H1 (cell line): ENCODE data around the gene SLC12A2. TPM values are rescaled to one million over a fixed set of nuclear protein-coding genes. Genes with fewer than 3 reads are reported as not detected.

Experiments
- CTCF ChIA-PET: fragments of 300-600 bp; sonication (Branson Sonifier 250); formaldehyde crosslinking; loops from one replicate; lab custom pipeline; 2021; ENCODE audit not compliant: partially characterized antibody; lab: Charles Lee
- POLR2A ChIA-PET: fragments of 300-600 bp; sonication (Branson Sonifier 250); formaldehyde crosslinking; loops from one replicate; lab custom pipeline; 2021; ENCODE audit warnings: inconsistent platforms; ENCODE audit not compliant: partially characterized antibody; lab: Charles Lee
- DNase-seq, 2 experiments: peaks; one replicate each; pipeline versions ENCODE4 v3.0.0 to v3.0.0-alpha.2; 2010 to 2022; ENCODE audit warnings: low spot score in 2 of 2, low read depth in 1 of 2, mixed read lengths in 1 of 2
- FAIRE-seq: peaks from 2 replicates; lab custom pipeline; 2011; peaks lifted over from hg19 to GRCh38; lab: Jason Lieb, UNC
- H2AFZ ChIP-seq: 2 replicates; pipeline ENCODE4 v1.8.1; 2012; ENCODE audit warnings: low read length, inconsistent platforms
- H2AK5ac ChIP-seq: 2 replicates; pipeline ENCODE4 v1.6.1; 2013; ENCODE audit warnings: low read depth, low read length
- H2BK120ac ChIP-seq: replicated peaks from 2 replicates; pipeline ENCODE3; 2013; ENCODE audit warnings: low read depth, low read length, inconsistent platforms
- H2BK12ac ChIP-seq: 2 replicates; pipeline ENCODE4 v1.6.1; 2013; ENCODE audit warnings: low read depth, low read length
- H2BK15ac ChIP-seq: 2 replicates; pipeline ENCODE4 v1.6.1; 2013; ENCODE audit warnings: low read length
- H2BK20ac ChIP-seq: 2 replicates; pipeline ENCODE4 v1.6.1; 2013; ENCODE audit warnings: low read length
- H2BK5ac ChIP-seq: 2 replicates; pipeline ENCODE4 v1.6.1; 2013; ENCODE audit warnings: low read depth, low read length
- H3K14ac ChIP-seq: 2 replicates; pipeline ENCODE4 v1.6.1; 2013; ENCODE audit warnings: inconsistent platforms; ENCODE audit not compliant: insufficient read length
- H3K18ac ChIP-seq: 2 replicates; pipeline ENCODE4 v1.6.1; 2013; ENCODE audit warnings: low read length; ENCODE audit errors: extremely low read depth
- H3K23ac ChIP-seq: 2 replicates; pipeline ENCODE4 v1.6.1; 2013; ENCODE audit warnings: inconsistent platforms; ENCODE audit not compliant: insufficient read length
- H3K23me2 ChIP-seq: 2 replicates; pipeline ENCODE4 v1.6.1; 2013; ENCODE audit warnings: low read depth, low read length
- H3K27ac ChIP-seq: 2 replicates; pipeline ENCODE4 v1.6.1; 2011; ENCODE audit warnings: low read depth, low read length, inconsistent platforms
- H3K27me3 ChIP-seq, 4 experiments: replicated peaks in 1 of 4; 1 replicate in 1 of 4; 2 replicates in 3 of 4; pipeline versions ENCODE4 v1.6.1 to v1.8.1; 2011 to 2013; ENCODE audit warnings: low read length in 3 of 4, mild to moderate bottlenecking in 3 of 4, inconsistent platforms in 2 of 4, mixed read lengths in 2 of 4, moderate library complexity in 1 of 4; ENCODE audit not compliant: control insufficient read depth in 3 of 4, insufficient read depth in 3 of 4; ENCODE audit errors: extremely low read depth in 1 of 4
- H3K36me3 ChIP-seq, 4 experiments: 2 replicates each; pipeline versions ENCODE4 v1.6.1 to v1.8.1; 2011 to 2013; ENCODE audit warnings: mild to moderate bottlenecking in 4 of 4, low read length in 3 of 4, moderate library complexity in 2 of 4, control low read depth in 1 of 4, inconsistent platforms in 1 of 4; ENCODE audit not compliant: insufficient read depth in 4 of 4, control insufficient read depth in 2 of 4
- H3K4ac ChIP-seq: replicated peaks from 2 replicates; pipeline ENCODE3; 2013; ENCODE audit warnings: low read length, low read depth, mixed read lengths, inconsistent platforms; ENCODE audit not compliant: insufficient read length
- H3K4me1 ChIP-seq, 4 experiments: replicated peaks in 1 of 4; 1 replicate in 1 of 4; 2 replicates in 3 of 4; pipeline versions ENCODE4 v1.6.1 to v1.8.1; 2011 to 2013; ENCODE audit warnings: low read length in 3 of 4, inconsistent platforms in 2 of 4, mixed read lengths in 1 of 4; ENCODE audit not compliant: insufficient read depth in 4 of 4, control insufficient read depth in 3 of 4
- H3K4me2 ChIP-seq, 2 experiments: 2 replicates each; pipeline versions ENCODE4 v1.6.1 to v1.8.1; 2011 to 2013; ENCODE audit warnings: low read depth in 2 of 2, low read length in 2 of 2, control low read depth in 1 of 2, inconsistent platforms in 1 of 2, mild to moderate bottlenecking in 1 of 2; ENCODE audit not compliant: insufficient read depth in 1 of 2
- H3K4me3 ChIP-seq, 4 experiments: fragments of 200-600, 300-600 bp in 1 of 4; sonication (generic), shearing (Covaris generic), sonication (Bioruptor Twin) in 1 of 4; 2 replicates each; pipeline versions ENCODE4 v1.5.1 to v1.8.1; 2011 to 2016; ENCODE audit warnings: low read length in 4 of 4, low read depth in 3 of 4, control low read depth in 2 of 4, inconsistent platforms in 2 of 4, mild to moderate bottlenecking in 2 of 4, mixed read lengths in 1 of 4, moderate library complexity in 1 of 4; ENCODE audit not compliant: insufficient read depth in 2 of 4; ENCODE audit errors: extremely low read depth in 1 of 4
- H3K56ac ChIP-seq: replicated peaks from 2 replicates; pipeline ENCODE3; 2013; ENCODE audit warnings: low read depth, mild to moderate bottlenecking, mixed read lengths, low read length, inconsistent platforms; ENCODE audit not compliant: insufficient read length
- H3K79me1 ChIP-seq: 2 replicates; pipeline ENCODE4 v1.6.1; 2013; ENCODE audit warnings: low read depth, low read length, control low read depth
- H3K79me2 ChIP-seq, 2 experiments: 2 replicates each; pipeline versions ENCODE4 v1.6.1 to v1.8.1; 2012 to 2013; ENCODE audit warnings: low read length in 2 of 2, mild to moderate bottlenecking in 2 of 2, inconsistent platforms in 1 of 2; ENCODE audit not compliant: insufficient read depth in 2 of 2, control insufficient read depth in 1 of 2
- H3K9ac ChIP-seq, 4 experiments: replicated peaks in 1 of 4; 1 replicate in 1 of 4; 2 replicates in 3 of 4; pipeline versions ENCODE4 v1.6.1 to v1.8.1; 2011 to 2013; ENCODE audit warnings: low read depth in 3 of 4, low read length in 3 of 4, control low read depth in 2 of 4, mild to moderate bottlenecking in 2 of 4, moderate library complexity in 2 of 4, inconsistent platforms in 1 of 4; ENCODE audit errors: extremely low read depth in 1 of 4
- H3K9me3 ChIP-seq, 2 experiments: 2 replicates each; pipeline versions ENCODE4 v1.6.1 to v1.8.1; 2012 to 2013; ENCODE audit warnings: mild to moderate bottlenecking in 2 of 2, moderate library complexity in 2 of 2, control low read depth in 1 of 2, inconsistent platforms in 1 of 2, low read depth in 1 of 2, low read length in 1 of 2, mixed read lengths in 1 of 2; ENCODE audit not compliant: insufficient read depth in 2 of 2
- H4K20me1 ChIP-seq, 2 experiments: replicated peaks in 1 of 2; 2 replicates each; pipeline versions ENCODE3 to v1.8.1; 2011 to 2013; ENCODE audit warnings: inconsistent platforms in 2 of 2, low read length in 2 of 2, mild to moderate bottlenecking in 1 of 2; ENCODE audit not compliant: insufficient read depth in 2 of 2, control insufficient read depth in 1 of 2
- H4K5ac ChIP-seq: 2 replicates; pipeline ENCODE4 v1.6.1; 2013; ENCODE audit warnings: low read length, low read depth, mixed read lengths, inconsistent platforms; ENCODE audit not compliant: insufficient read length
- H4K8ac ChIP-seq: 2 replicates; pipeline ENCODE4 v1.8.0; 2013; ENCODE audit warnings: mild to moderate bottlenecking, moderate library complexity, low read length, inconsistent platforms; ENCODE audit not compliant: insufficient read depth; ENCODE audit errors: extremely low read depth
- H4K91ac ChIP-seq: replicated peaks from 2 replicates; pipeline ENCODE3; 2013; ENCODE audit warnings: low read length, mixed read lengths, inconsistent platforms; ENCODE audit not compliant: insufficient read length
- CEBPB ChIP-seq: IDR thresholded peaks from 2 replicates; pipeline ENCODE4 v1.6.1; 2012; ENCODE audit warnings: low read depth, low read length
- YY1 ChIP-seq: IDR thresholded peaks from 2 replicates; pipeline ENCODE4 v1.6.1; 2011; ENCODE audit warnings: low read depth, mild to moderate bottlenecking, low read length
- WGBS, 2 experiments: shearing (Covaris generic) in 1 of 2; methylation state at CpG; one replicate each; pipeline versions ENCODE4 v1.1.6 to v1.1.7; 2013 to 2015; ENCODE audit warnings: low lambda C conversion rate in 2 of 2, mixed read lengths in 2 of 2, inconsistent platforms in 1 of 2, low coverage in 1 of 2, missing lambda C conversion rate in 1 of 2; ENCODE audit not compliant: insufficient replicate concordance in 2 of 2, insufficient coverage in 1 of 2, insufficient read length in 1 of 2; ENCODE audit errors: extremely low coverage in 1 of 2, missing lambda C conversion rate in 1 of 2; 5-methylcytosine and 5-hydroxymethylcytosine counted together
- polyA plus RNA-seq, 7 experiments: library from polyadenylated mRNA; depleted of rRNA in 3 of 7; stranded (reverse) in 5 of 7; unstranded in 2 of 7; fragments of >200 nt in 5 of 7; fragments of 200-250 nt in 2 of 7; gene quantifications; 1 replicate in 5 of 7; 2 replicates in 1 of 7; 4 replicates in 1 of 7; pipeline versions ENCODE4 v1.2.1 to v1.2.3, GENCODE V29; 2011 to 2013; ENCODE audit warnings: missing spikeins in 2 of 7, mixed read lengths in 2 of 7
- total RNA-seq: library from RNA; stranded (reverse); fragmentation: NEBNext Ultra II Directional; extraction: Animal tissue kit (Norgen Biotek cat#: 25700); gene quantifications from 2 replicates; pipeline ENCODE4 v1.2.1, GENCODE V29; 2021

SLC12A2 gene
- total and polyA plus RNA-seq, 2 of the 8 experiments (the other 6 are each of a cell fraction or from before 2014, with no cell fraction given) = 2.6 to 16.2 TPM

DNA sequence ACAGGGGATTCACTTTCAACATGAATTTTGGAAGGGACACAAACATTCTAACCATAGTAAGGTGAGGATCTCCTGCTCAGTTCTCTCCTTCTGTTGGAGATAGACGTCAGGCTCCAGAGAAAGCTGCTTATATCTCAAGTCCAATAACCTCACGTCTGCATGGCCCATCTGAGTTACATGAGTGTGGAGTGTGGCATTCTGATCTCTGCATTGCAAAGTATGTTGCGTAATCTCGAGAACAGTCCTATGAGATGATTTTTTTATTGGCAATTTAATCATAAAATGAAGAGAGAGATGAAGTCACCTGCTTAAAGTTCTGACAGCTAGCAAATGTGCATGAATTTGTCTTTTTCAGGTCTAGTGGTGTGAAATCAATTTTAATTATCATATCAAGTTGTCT, 118.8 kb downstream of the SLC12A2 start:
- H2BK5ac ChIP-seq = no peak overlapping the region
- H2AK5ac ChIP-seq = no peak overlapping the region
- H2BK120ac ChIP-seq = no peak overlapping the region
- H3K79me2 ChIP-seq = no peaks in the 10 kb centered on the region
- H4K8ac ChIP-seq = no peak overlapping the region
- H2BK12ac ChIP-seq = no peak overlapping the region
- no peak overlapping the region for H3K56ac ChIP-seq
- H2BK15ac ChIP-seq = no peak overlapping the region
- no peak overlapping the region for H3K14ac ChIP-seq
- ChIA-PET CTCF (interaction anchor here (0.8 to 1.9 kb wide), 14 partner anchors 7 to 922 kb away, joined by 3 to 8 read pairs (median 4); no protein-coding TSS in a partner anchor), POLR2A (no interaction called here)
- H3K9ac ChIP-seq = no peak overlapping the region
- H3K36me3 ChIP-seq = no peaks in the 10 kb centered on the region
- H3K79me1 ChIP-seq = no peaks in the 10 kb centered on the region
- H4K91ac ChIP-seq = no peak overlapping the region
- no peaks in the 10 kb centered on the region for H3K23me2 ChIP-seq
- H3K18ac ChIP-seq = no peak overlapping the region
- DNase-seq = no peak
- H2AFZ ChIP-seq = no peak overlapping the region
- H3K27me3 ChIP-seq = no peaks in the 10 kb centered on the region; a peak in 1 of 7 replicates
- FAIRE-seq = no peak
- H3K9me3 ChIP-seq = no peaks in the 10 kb centered on the region
- peaks cover 0 to 2% (median under 1%) of the 10 kb centered on the region in 4 experiments; a peak in 2 of 7 replicates for H3K4me1 ChIP-seq
- WGBS, 2 experiments = 70% methylated on average over 4 of the region's 4 CpGs; no CpG with 5 or more reads in 1 of the 2 experiments
- no peaks in the 10 kb centered on the region for H4K20me1 ChIP-seq
- H2BK20ac ChIP-seq = no peak overlapping the region
- no peak overlapping the region for H3K4me3 ChIP-seq
- no peak overlapping the region for H3K27ac ChIP-seq
- H3K4me2 ChIP-seq = no peak overlapping the region
- H4K5ac ChIP-seq = no peak overlapping the region
- H3K23ac ChIP-seq = no peak overlapping the region
- TF ChIP-seq YY1 (no peak), CEBPB (peak; percentile 85; the same call in 1 of the 2 replicates)
- no peak overlapping the region for H3K4ac ChIP-seq
